Measurements from ENCODE around the gene GUK1.

The GUK1 gene

GRCh38 chr1:228097333-228098081, 42.6 kb upstream of the GUK1 start:
- H3K36me3 ChIP-seq (ENCODE audit: insufficient read depth, low read length), result peaks cover 33% of the 10 kb centered on the region
- peaks cover 76% of the 10 kb centered on the region for H3K79me2 ChIP-seq (ENCODE audit: control insufficient read depth, insufficient read depth, low read length, unreplicated experiment)
- no peak overlapping the region for H2AFZ ChIP-seq (ENCODE audit: low read length, unreplicated experiment)
- H3K27ac ChIP-seq (ENCODE audit: low read depth, low read length), result no peak overlapping the region
- no peak overlapping the region for H3K4me3 ChIP-seq (ENCODE audit: low read depth, low read length)
- no peaks in the 10 kb centered on the region for H3K27me3 ChIP-seq (ENCODE audit: insufficient read depth, low read length)
- peaks cover 5% of the 10 kb centered on the region for H3K4me1 ChIP-seq (ENCODE audit: control insufficient read depth, insufficient read depth, low read length, unreplicated experiment)

GRCh38 chr1:228098323-228098931, 41.7 kb upstream of the GUK1 start:
- no peaks in the 10 kb centered on the region for H3K27me3 ChIP-seq (ENCODE audit: insufficient read depth, low read length)
- no peak overlapping the region for H3K27ac ChIP-seq (ENCODE audit: low read depth, low read length)
- peaks cover 5% of the 10 kb centered on the region for H3K4me1 ChIP-seq (ENCODE audit: control insufficient read depth, insufficient read depth, low read length, unreplicated experiment)
- no peak overlapping the region for H3K4me3 ChIP-seq (ENCODE audit: low read depth, low read length)
- H3K36me3 ChIP-seq (ENCODE audit: insufficient read depth, low read length), result peaks cover 27% of the 10 kb centered on the region
- no peak overlapping the region for H2AFZ ChIP-seq (ENCODE audit: low read length, unreplicated experiment)
- peaks cover 66% of the 10 kb centered on the region for H3K79me2 ChIP-seq (ENCODE audit: control insufficient read depth, insufficient read depth, low read length, unreplicated experiment)

GRCh38 chr1:228099331-228099732, 40.7 kb upstream of the GUK1 start:
- Histone ChIP-seq H3K4me1 (ENCODE audit: control insufficient read depth, insufficient read depth, low read length, unreplicated experiment) (peaks cover 10% of the 10 kb centered on the region), H3K79me2 (ENCODE audit: control insufficient read depth, insufficient read depth, low read length, unreplicated experiment) (peaks cover 57% of the 10 kb centered on the region), H3K27me3 (ENCODE audit: insufficient read depth, low read length) (no peaks in the 10 kb centered on the region), H2AFZ (ENCODE audit: low read length, unreplicated experiment) (no peak overlapping the region), H3K27ac (ENCODE audit: low read depth, low read length) (no peak overlapping the region), H3K4me3 (ENCODE audit: low read depth, low read length) (no peak overlapping the region), H3K36me3 (ENCODE audit: insufficient read depth, low read length) (peaks cover 22% of the 10 kb centered on the region)

GRCh38 chr1:228100822-228101613, 39.1 kb upstream of the GUK1 start:
- H3K27me3 ChIP-seq (ENCODE audit: insufficient read depth, low read length), result no peaks in the 10 kb centered on the region
- peaks cover 8% of the 10 kb centered on the region; the same call in 1 of the 2 replicates for H3K36me3 ChIP-seq (ENCODE audit: insufficient read depth, low read length)
- no peak overlapping the region for H3K27ac ChIP-seq (ENCODE audit: low read depth, low read length)
- no peak overlapping the region for H2AFZ ChIP-seq (ENCODE audit: low read length, unreplicated experiment)
- H3K79me2 ChIP-seq (ENCODE audit: control insufficient read depth, insufficient read depth, low read length, unreplicated experiment), result peaks cover 40% of the 10 kb centered on the region
- H3K4me1 ChIP-seq (ENCODE audit: control insufficient read depth, insufficient read depth, low read length, unreplicated experiment), result peaks cover 13% of the 10 kb centered on the region
- H3K4me3 ChIP-seq (ENCODE audit: low read depth, low read length), result peak overlapping the region; percentile 81

- peaks cover 13% of the 10 kb centered on the region for H3K4me1 ChIP-seq (ENCODE audit: control insufficient read depth, insufficient read depth, low read length, unreplicated experiment)
- peaks cover 7% of the 10 kb centered on the region; the same call in 1 of the 2 replicates for H3K36me3 ChIP-seq (ENCODE audit: insufficient read depth, low read length)
- no peak overlapping the region for H2AFZ ChIP-seq (ENCODE audit: low read length, unreplicated experiment)
- peak overlapping the region; percentile 81 for H3K4me3 ChIP-seq (ENCODE audit: low read depth, low read length)
- H3K27me3 ChIP-seq (ENCODE audit: insufficient read depth, low read length), result no peaks in the 10 kb centered on the region
- peaks cover 35% of the 10 kb centered on the region for H3K79me2 ChIP-seq (ENCODE audit: control insufficient read depth, insufficient read depth, low read length, unreplicated experiment)
- no peak overlapping the region for H3K27ac ChIP-seq (ENCODE audit: low read depth, low read length)
These were observed 38.5 kb upstream of the GUK1 start for GRCh38 chr1:228101614-228101993.

- no peak overlapping the region for H3K27ac ChIP-seq (ENCODE audit: low read depth, low read length)
- H3K4me1 ChIP-seq (ENCODE audit: control insufficient read depth, insufficient read depth, low read length, unreplicated experiment), result peaks cover 13% of the 10 kb centered on the region
- no peak overlapping the region for H2AFZ ChIP-seq (ENCODE audit: low read length, unreplicated experiment)
- H3K27me3 ChIP-seq (ENCODE audit: insufficient read depth, low read length), result no peaks in the 10 kb centered on the region
- H3K79me2 ChIP-seq (ENCODE audit: control insufficient read depth, insufficient read depth, low read length, unreplicated experiment), result peaks cover 29% of the 10 kb centered on the region
- 0 out of 2 replicates have a peak, but pooled peaks cover 4% of the 10 kb centered on the region for H3K36me3 ChIP-seq (ENCODE audit: insufficient read depth, low read length)
- peak overlapping the region; percentile 81 for H3K4me3 ChIP-seq (ENCODE audit: low read depth, low read length)
These were observed 37.9 kb upstream of the GUK1 start for GRCh38 chr1:228101994-228102790.

GRCh38 chr1:228102791-228103620, 37.1 kb upstream of the GUK1 start, which contains the start of gene C1orf35:
C1orf35 (minus strand) TSS chr1:228103325; CDS start chr1:228103227, 98 bp downstream.
- H3K27me3 ChIP-seq (ENCODE audit: insufficient read depth, low read length), result no peaks in the 10 kb centered on the region
- H2AFZ ChIP-seq (ENCODE audit: low read length, unreplicated experiment), result peak within 1 kb of the TSS; percentile 56
- H3K4me3 ChIP-seq (ENCODE audit: low read depth, low read length), result peak within 1 kb of the TSS; percentile 81
- peaks cover 21% of the 10 kb centered on the region for H3K79me2 ChIP-seq (ENCODE audit: control insufficient read depth, insufficient read depth, low read length, unreplicated experiment)
- peak within 1 kb of the TSS; percentile 37; the same call in 1 of the 2 replicates for H3K27ac ChIP-seq (ENCODE audit: low read depth, low read length)
- H3K4me1 ChIP-seq (ENCODE audit: control insufficient read depth, insufficient read depth, low read length, unreplicated experiment), result peaks cover 14% of the 10 kb centered on the region
- 0 out of 2 replicates have a peak, but pooled peaks cover 4% of the 10 kb centered on the region for H3K36me3 ChIP-seq (ENCODE audit: insufficient read depth, low read length)

- Histone ChIP-seq H2AFZ (ENCODE audit: low read length, unreplicated experiment) (no peak overlapping the region), H3K27ac (ENCODE audit: low read depth, low read length) (no peak overlapping the region), H3K36me3 (ENCODE audit: insufficient read depth, low read length) (0 out of 2 replicates have a peak, but pooled peaks cover 3% of the 10 kb centered on the region), H3K27me3 (ENCODE audit: insufficient read depth, low read length) (no peaks in the 10 kb centered on the region), H3K79me2 (ENCODE audit: control insufficient read depth, insufficient read depth, low read length, unreplicated experiment) (peaks cover 23% of the 10 kb centered on the region), H3K4me3 (ENCODE audit: low read depth, low read length) (no peak overlapping the region; the same call in 1 of the 2 replicates), H3K4me1 (ENCODE audit: control insufficient read depth, insufficient read depth, low read length, unreplicated experiment) (peaks cover 20% of the 10 kb centered on the region)
These were observed 35.4 kb upstream of the GUK1 start for GRCh38 chr1:228104526-228105269.

Measured in ACC112 (cell line).